Measurements from ENCODE around the gene C19orf73. TPM values are rescaled to one million over a fixed set of nuclear protein-coding genes. Genes with fewer than 3 reads are reported as not detected.

Gene C19orf73
- total and polyA plus RNA-seq, 2 experiments from 2014 or later: 8.1 to 9.1 TPM

DNA sequence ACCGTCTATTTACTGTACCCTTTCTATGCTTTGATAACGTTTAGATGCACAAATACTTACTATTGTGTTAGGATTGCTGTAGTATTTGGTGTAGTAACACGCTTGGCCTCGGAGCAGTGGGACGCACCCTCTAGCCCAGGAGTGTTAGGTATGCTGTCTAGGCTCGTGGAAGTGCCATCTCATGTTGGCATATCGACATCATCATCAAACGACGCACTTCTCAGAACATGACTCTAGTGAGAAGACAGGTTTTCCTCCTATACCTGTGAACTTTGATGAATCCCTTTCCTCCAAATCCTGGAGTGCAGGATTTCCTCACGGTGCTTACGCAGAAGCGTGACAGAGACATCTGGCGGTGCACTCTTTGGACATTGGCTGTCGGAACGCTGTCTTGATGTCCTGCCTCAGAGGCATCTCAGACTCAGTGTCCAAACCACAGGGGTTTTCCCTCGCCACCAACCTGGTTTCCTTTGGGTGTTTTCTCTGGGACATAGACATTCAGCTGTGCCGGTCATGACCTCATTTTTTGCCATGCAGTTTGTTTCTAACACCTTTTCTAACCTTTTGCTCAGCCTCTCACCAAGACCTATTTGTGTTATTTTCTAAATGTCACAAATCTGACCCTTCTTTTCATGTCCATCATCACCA is 27.4 kb downstream of the C19orf73 start:
- H3K9me3 Mint-ChIP-seq: no peaks in the 10 kb centered on the region
- Histone ChIP-seq H3K9me2 (ENCODE audit: insufficient read depth) (no peaks in the 10 kb centered on the region), H4K20me1 (replicated peaks; ENCODE audit: insufficient read depth) (peaks cover 56% of the 10 kb centered on the region), H3K4me1 (ENCODE audit: insufficient read depth) (peaks cover 3% of the 10 kb centered on the region), H3K27me3 (ENCODE audit: insufficient read depth) (no peaks in the 10 kb centered on the region), H3F3A (replicated peaks; ENCODE audit: low read depth) (peaks cover 48% of the 10 kb centered on the region), H2AFZ (no peak overlapping the region), H3K27ac (ENCODE audit: low read depth) (no peak overlapping the region), H3K4me3 (no peak overlapping the region), H3K79me2 (replicated peaks; ENCODE audit: insufficient read depth) (peaks cover 90% of the 10 kb centered on the region), H3K4me2 (no peak overlapping the region), H3K36me3 (ENCODE audit: insufficient read depth) (peaks cover 41% of the 10 kb centered on the region)
- no peak overlapping the region for H3K4me3 Mint-ChIP-seq
- peaks cover 7% of the 10 kb centered on the region for H3K4me1 Mint-ChIP-seq
- H3K27ac Mint-ChIP-seq: no peak overlapping the region
- ATAC-seq (no peak), DNase-seq (ENCODE audit: low spot score) (no peak)
- peaks cover 4% of the 10 kb centered on the region for H3K27me3 Mint-ChIP-seq (ENCODE audit: insufficient read depth, low read depth, poor library complexity)
- peaks cover 88% of the 10 kb centered on the region for H3K36me3 Mint-ChIP-seq (ENCODE audit: low read depth)
- TF ChIP-seq, protein P1, sequence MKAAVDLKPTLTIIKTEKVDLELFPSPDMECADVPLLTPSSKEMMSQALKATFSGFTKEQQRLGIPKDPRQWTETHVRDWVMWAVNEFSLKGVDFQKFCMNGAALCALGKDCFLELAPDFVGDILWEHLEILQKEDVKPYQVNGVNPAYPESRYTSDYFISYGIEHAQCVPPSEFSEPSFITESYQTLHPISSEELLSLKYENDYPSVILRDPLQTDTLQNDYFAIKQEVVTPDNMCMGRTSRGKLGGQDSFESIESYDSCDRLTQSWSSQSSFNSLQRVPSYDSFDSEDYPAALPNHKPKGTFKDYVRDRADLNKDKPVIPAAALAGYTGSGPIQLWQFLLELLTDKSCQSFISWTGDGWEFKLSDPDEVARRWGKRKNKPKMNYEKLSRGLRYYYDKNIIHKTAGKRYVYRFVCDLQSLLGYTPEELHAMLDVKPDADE (IDR thresholded peaks at IDR 0.05): no peak
- TF ChIP-seq JUNB (IDR thresholded peaks at IDR 0.05; ENCODE audit: unreplicated experiment) (no peak), POLR2AphosphoS5 (IDR thresholded peaks at IDR 0.05; ENCODE audit: low read depth) (no peak), EZH2 (IDR thresholded peaks at IDR 0.05; ENCODE audit: low read depth, unreplicated experiment) (no peak), EZH2phosphoT487 (IDR thresholded peaks at IDR 0.05; ENCODE audit: unreplicated experiment) (no peak), ZNF114 (CRISPR knock-in tag; IDR thresholded peaks at IDR 0.05) (no peak), NANOG (IDR thresholded peaks at IDR 0.05; ENCODE audit: borderline replicate concordance) (no peak), CREB1 (CRISPR knock-in tag; IDR thresholded peaks at IDR 0.05; ENCODE audit: low read depth) (no peak), ZNF331 (CRISPR knock-in tag; IDR thresholded peaks at IDR 0.05; ENCODE audit: low read depth) (no peak), STAT1 (IDR thresholded peaks at IDR 0.05; ENCODE audit: unreplicated experiment) (no peak)
- TF ChIP-seq, protein P2, sequence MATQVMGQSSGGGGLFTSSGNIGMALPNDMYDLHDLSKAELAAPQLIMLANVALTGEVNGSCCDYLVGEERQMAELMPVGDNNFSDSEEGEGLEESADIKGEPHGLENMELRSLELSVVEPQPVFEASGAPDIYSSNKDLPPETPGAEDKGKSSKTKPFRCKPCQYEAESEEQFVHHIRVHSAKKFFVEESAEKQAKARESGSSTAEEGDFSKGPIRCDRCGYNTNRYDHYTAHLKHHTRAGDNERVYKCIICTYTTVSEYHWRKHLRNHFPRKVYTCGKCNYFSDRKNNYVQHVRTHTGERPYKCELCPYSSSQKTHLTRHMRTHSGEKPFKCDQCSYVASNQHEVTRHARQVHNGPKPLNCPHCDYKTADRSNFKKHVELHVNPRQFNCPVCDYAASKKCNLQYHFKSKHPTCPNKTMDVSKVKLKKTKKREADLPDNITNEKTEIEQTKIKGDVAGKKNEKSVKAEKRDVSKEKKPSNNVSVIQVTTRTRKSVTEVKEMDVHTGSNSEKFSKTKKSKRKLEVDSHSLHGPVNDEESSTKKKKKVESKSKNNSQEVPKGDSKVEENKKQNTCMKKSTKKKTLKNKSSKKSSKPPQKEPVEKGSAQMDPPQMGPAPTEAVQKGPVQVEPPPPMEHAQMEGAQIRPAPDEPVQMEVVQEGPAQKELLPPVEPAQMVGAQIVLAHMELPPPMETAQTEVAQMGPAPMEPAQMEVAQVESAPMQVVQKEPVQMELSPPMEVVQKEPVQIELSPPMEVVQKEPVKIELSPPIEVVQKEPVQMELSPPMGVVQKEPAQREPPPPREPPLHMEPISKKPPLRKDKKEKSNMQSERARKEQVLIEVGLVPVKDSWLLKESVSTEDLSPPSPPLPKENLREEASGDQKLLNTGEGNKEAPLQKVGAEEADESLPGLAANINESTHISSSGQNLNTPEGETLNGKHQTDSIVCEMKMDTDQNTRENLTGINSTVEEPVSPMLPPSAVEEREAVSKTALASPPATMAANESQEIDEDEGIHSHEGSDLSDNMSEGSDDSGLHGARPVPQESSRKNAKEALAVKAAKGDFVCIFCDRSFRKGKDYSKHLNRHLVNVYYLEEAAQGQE (IDR thresholded peaks at IDR 0.05; ENCODE audit: unreplicated experiment): no peak
- TF ChIP-seq, protein P3, sequence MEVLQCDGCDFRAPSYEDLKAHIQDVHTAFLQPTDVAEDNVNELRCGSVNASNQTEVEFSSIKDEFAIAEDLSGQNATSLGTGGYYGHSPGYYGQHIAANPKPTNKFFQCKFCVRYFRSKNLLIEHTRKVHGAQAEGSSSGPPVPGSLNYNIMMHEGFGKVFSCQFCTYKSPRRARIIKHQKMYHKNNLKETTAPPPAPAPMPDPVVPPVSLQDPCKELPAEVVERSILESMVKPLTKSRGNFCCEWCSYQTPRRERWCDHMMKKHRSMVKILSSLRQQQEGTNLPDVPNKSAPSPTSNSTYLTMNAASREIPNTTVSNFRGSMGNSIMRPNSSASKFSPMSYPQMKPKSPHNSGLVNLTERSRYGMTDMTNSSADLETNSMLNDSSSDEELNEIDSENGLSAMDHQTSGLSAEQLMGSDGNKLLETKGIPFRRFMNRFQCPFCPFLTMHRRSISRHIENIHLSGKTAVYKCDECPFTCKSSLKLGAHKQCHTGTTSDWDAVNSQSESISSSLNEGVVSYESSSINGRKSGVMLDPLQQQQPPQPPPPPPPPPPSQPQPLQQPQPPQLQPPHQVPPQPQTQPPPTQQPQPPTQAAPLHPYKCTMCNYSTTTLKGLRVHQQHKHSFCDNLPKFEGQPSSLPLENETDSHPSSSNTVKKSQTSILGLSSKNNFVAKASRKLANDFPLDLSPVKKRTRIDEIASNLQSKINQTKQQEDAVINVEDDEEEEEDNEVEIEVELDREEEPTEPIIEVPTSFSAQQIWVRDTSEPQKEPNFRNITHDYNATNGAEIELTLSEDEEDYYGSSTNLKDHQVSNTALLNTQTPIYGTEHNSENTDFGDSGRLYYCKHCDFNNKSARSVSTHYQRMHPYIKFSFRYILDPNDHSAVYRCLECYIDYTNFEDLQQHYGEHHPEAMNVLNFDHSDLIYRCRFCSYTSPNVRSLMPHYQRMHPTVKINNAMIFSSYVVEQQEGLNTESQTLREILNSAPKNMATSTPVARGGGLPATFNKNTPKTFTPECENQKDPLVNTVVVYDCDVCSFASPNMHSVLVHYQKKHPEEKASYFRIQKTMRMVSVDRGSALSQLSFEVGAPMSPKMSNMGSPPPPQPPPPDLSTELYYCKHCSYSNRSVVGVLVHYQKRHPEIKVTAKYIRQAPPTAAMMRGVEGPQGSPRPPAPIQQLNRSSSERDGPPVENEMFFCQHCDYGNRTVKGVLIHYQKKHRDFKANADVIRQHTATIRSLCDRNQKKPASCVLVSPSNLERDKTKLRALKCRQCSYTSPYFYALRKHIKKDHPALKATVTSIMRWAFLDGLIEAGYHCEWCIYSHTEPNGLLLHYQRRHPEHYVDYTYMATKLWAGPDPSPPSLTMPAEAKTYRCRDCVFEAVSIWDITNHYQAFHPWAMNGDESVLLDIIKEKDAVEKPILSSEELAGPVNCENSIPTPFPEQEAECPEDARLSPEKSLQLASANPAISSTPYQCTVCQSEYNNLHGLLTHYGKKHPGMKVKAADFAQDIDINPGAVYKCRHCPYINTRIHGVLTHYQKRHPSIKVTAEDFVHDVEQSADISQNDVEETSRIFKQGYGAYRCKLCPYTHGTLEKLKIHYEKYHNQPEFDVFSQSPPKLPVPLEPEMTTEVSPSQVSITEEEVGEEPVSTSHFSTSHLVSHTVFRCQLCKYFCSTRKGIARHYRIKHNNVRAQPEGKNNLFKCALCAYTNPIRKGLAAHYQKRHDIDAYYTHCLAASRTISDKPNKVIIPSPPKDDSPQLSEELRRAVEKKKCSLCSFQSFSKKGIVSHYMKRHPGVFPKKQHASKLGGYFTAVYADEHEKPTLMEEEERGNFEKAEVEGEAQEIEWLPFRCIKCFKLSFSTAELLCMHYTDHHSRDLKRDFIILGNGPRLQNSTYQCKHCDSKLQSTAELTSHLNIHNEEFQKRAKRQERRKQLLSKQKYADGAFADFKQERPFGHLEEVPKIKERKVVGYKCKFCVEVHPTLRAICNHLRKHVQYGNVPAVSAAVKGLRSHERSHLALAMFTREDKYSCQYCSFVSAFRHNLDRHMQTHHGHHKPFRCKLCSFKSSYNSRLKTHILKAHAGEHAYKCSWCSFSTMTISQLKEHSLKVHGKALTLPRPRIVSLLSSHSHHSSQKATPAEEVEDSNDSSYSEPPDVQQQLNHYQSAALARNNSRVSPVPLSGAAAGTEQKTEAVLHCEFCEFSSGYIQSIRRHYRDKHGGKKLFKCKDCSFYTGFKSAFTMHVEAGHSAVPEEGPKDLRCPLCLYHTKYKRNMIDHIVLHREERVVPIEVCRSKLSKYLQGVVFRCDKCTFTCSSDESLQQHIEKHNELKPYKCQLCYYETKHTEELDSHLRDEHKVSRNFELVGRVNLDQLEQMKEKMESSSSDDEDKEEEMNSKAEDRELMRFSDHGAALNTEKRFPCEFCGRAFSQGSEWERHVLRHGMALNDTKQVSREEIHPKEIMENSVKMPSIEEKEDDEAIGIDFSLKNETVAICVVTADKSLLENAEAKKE (CRISPR knock-in tag; IDR thresholded peaks at IDR 0.05): no peak
- TF ChIP-seq, protein P4, sequence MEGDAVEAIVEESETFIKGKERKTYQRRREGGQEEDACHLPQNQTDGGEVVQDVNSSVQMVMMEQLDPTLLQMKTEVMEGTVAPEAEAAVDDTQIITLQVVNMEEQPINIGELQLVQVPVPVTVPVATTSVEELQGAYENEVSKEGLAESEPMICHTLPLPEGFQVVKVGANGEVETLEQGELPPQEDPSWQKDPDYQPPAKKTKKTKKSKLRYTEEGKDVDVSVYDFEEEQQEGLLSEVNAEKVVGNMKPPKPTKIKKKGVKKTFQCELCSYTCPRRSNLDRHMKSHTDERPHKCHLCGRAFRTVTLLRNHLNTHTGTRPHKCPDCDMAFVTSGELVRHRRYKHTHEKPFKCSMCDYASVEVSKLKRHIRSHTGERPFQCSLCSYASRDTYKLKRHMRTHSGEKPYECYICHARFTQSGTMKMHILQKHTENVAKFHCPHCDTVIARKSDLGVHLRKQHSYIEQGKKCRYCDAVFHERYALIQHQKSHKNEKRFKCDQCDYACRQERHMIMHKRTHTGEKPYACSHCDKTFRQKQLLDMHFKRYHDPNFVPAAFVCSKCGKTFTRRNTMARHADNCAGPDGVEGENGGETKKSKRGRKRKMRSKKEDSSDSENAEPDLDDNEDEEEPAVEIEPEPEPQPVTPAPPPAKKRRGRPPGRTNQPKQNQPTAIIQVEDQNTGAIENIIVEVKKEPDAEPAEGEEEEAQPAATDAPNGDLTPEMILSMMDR (conservative IDR thresholded peaks at IDR 0.05; ENCODE audit: low read depth in 2 of 2): no peak

Data from GM23338 (cell line).